Hepatocyte (in vitro differentiated cells): ENCODE results near the gene MVB12B. TPM values are rescaled to one million over a fixed set of nuclear protein-coding genes. Genes with fewer than 3 reads are reported as not detected.

Source experiments
- DNase-seq: peaks from one replicate; pipeline ENCODE4 v3.0.0-alpha.2; 2016; ENCODE audit warnings: low spot score
- H2AFZ ChIP-seq: fragments of 200-600 bp; sonication (generic); 2 replicates; pipeline ENCODE4 v1.6.0; 2016; ENCODE audit warnings: antibody characterized with exemption, mild to moderate bottlenecking
- H3K27ac ChIP-seq: fragments of 200-600 bp; sonication (generic); 2 replicates; pipeline ENCODE4 v1.5.1; 2016; ENCODE audit warnings: mild to moderate bottlenecking
- H3K27me3 ChIP-seq: fragments of 200-600 bp; sonication (generic); 2 replicates; pipeline ENCODE4 v1.6.1; 2016
- H3K36me3 ChIP-seq: fragments of 200-600 bp; sonication (generic); replicated peaks from 2 replicates; pipeline ENCODE4 v1.5.1; 2016; ENCODE audit warnings: low read depth; ENCODE audit not compliant: insufficient read depth
- H3K4me1 ChIP-seq: fragments of 200-600 bp; sonication (generic); 2 replicates; pipeline ENCODE4 v1.5.1; 2016; ENCODE audit warnings: mild to moderate bottlenecking, moderate library complexity; ENCODE audit not compliant: insufficient read depth
- H3K4me2 ChIP-seq: fragments of 200-600 bp; sonication (generic); 2 replicates; pipeline ENCODE4 v1.6.0; 2016
- H3K4me3 ChIP-seq: fragments of 200-600 bp; sonication (generic); 2 replicates; pipeline ENCODE4 v1.5.1; 2016; ENCODE audit warnings: mild to moderate bottlenecking
- H3K79me2 ChIP-seq: fragments of 200-600 bp; sonication (generic); 2 replicates; pipeline ENCODE4 v1.6.0; 2017; ENCODE audit warnings: mild to moderate bottlenecking
- H3K9me2 ChIP-seq: fragments of 200-600 bp; sonication (generic); replicated peaks from 2 replicates; pipeline ENCODE4 v1.6.0; 2017; ENCODE audit warnings: mild to moderate bottlenecking; ENCODE audit not compliant: insufficient read depth
- H3K9me3 ChIP-seq: fragments of 200-600 bp; sonication (generic); 2 replicates; pipeline ENCODE4 v1.5.1; 2016; ENCODE audit warnings: low read depth, mild to moderate bottlenecking
- H4K20me1 ChIP-seq: fragments of 200-600 bp; sonication (generic); 2 replicates; pipeline ENCODE4 v1.6.0; 2016; ENCODE audit warnings: mild to moderate bottlenecking; ENCODE audit not compliant: insufficient read depth, poor library complexity, severe bottlenecking
- EZH2 ChIP-seq: fragments of 200-600 bp; sonication (generic); IDR thresholded peaks from 2 replicates; pipeline ENCODE4 v1.6.1; 2016; ENCODE audit warnings: antibody characterized with exemption, mild to moderate bottlenecking, borderline replicate concordance
- EZH2phosphoT487 ChIP-seq: fragments of 200-600 bp; sonication (generic); IDR thresholded peaks from one replicate; pipeline ENCODE4 v1.6.1; 2018; ENCODE audit warnings: antibody characterized with exemption, mild to moderate bottlenecking, low read depth, moderate library complexity; ENCODE audit not compliant: unreplicated experiment, severe bottlenecking
- WGBS: methylation state at CpG from one replicate; pipeline ENCODE4 v1.1.6; 2016; ENCODE audit warnings: low lambda C conversion rate; ENCODE audit errors: missing lambda C conversion rate; 5-methylcytosine and 5-hydroxymethylcytosine counted together
- polyA plus RNA-seq: library from polyadenylated mRNA; unstranded; fragments of >200 nt; fragmentation: Nextera tagmentation; extraction: Ambion mirVana; gene quantifications from 2 replicates; pipeline ENCODE4 v1.2.1, GENCODE V29; 2016
- total RNA-seq: library from RNA; depleted of rRNA; stranded (reverse); fragments of >200 nt; gene quantifications from 2 replicates; pipeline ENCODE4 v1.2.3, GENCODE V29; 2014
- TF ChIP-seq, protein P1 (sequence below): fragments of 200-600 bp; sonication (generic); IDR thresholded peaks from 2 replicates; pipeline ENCODE4 v1.5.1; 2016; ENCODE audit warnings: antibody characterized with exemption, mild to moderate bottlenecking; ENCODE audit not compliant: poor library complexity

Gene MVB12B
- total and polyA plus RNA-seq, 2 experiments from 2014 or later: 11.8 to 12.1 TPM

DNA sequence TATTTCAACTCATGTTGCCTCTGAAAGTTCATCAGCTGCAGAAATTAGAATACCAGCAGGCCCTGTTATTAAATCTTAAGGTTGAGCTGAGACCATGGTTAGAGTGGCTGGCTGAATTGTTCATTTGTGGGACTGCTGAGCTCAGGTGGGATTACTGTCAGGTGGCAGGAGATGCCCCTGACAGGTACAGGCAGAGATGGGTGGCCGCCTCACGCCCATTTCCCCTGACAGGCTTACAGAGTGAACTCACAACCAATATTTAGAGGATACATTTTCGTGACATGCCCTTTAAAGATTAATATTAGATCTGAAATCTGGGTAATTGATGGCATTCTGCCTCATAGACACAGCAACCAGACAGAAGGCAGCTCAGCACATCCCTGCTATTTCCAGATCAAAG lies 136.0 kb downstream of the MVB12B start:
- no peak for DNase-seq
- Histone ChIP-seq H3K27ac (no peak overlapping the region), H3K27me3 (no peaks in the 10 kb centered on the region), H2AFZ (no peak overlapping the region), H4K20me1 (no peaks in the 10 kb centered on the region), H3K4me2 (no peak overlapping the region), H3K9me2 (no peaks in the 10 kb centered on the region), H3K4me1 (no peaks in the 10 kb centered on the region), H3K36me3 (no peaks in the 10 kb centered on the region), H3K79me2 (no peaks in the 10 kb centered on the region), H3K9me3 (no peaks in the 10 kb centered on the region), H3K4me3 (no peak overlapping the region)
- no peak for TF ChIP-seq EZH2
- TF ChIP-seq, protein P1, sequence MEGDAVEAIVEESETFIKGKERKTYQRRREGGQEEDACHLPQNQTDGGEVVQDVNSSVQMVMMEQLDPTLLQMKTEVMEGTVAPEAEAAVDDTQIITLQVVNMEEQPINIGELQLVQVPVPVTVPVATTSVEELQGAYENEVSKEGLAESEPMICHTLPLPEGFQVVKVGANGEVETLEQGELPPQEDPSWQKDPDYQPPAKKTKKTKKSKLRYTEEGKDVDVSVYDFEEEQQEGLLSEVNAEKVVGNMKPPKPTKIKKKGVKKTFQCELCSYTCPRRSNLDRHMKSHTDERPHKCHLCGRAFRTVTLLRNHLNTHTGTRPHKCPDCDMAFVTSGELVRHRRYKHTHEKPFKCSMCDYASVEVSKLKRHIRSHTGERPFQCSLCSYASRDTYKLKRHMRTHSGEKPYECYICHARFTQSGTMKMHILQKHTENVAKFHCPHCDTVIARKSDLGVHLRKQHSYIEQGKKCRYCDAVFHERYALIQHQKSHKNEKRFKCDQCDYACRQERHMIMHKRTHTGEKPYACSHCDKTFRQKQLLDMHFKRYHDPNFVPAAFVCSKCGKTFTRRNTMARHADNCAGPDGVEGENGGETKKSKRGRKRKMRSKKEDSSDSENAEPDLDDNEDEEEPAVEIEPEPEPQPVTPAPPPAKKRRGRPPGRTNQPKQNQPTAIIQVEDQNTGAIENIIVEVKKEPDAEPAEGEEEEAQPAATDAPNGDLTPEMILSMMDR: no peak
- TF ChIP-seq EZH2phosphoT487: no peak
- 92% methylated on average over 3 of the region's 3 CpGs for WGBS

DNA sequence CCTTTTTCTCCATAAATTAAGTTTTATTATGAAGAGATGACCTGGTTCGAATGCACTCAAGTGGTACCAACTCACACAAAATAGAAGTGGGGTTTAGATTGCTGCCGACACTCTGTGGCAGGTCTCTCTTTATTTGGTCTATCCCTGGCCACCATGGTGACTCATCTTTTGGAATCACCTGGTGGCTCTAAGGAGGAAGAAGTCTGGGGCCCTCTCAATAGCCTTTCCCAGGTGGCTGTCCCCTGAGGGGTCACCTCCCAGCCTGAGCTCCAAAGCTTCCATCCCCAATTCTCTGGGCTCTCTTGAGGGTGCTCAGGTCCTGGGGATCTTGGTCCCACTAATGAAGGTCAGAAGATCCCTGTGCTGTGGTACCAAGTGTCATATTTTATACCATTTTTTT lies 136.8 kb downstream of the MVB12B start:
- Histone ChIP-seq H3K79me2 (no peaks in the 10 kb centered on the region), H3K36me3 (no peaks in the 10 kb centered on the region), H3K4me1 (no peaks in the 10 kb centered on the region), H4K20me1 (no peaks in the 10 kb centered on the region), H3K4me3 (no peak overlapping the region), H3K27ac (no peak overlapping the region), H3K4me2 (no peak overlapping the region), H3K27me3 (no peaks in the 10 kb centered on the region), H3K9me3 (no peaks in the 10 kb centered on the region), H2AFZ (no peak overlapping the region), H3K9me2 (no peaks in the 10 kb centered on the region)
- WGBS: 96% methylated on average over 2 of the region's 2 CpGs
- TF ChIP-seq EZH2phosphoT487 (no peak), EZH2 (no peak)
- TF ChIP-seq, protein P1: no peak
- no peak for DNase-seq

DNA sequence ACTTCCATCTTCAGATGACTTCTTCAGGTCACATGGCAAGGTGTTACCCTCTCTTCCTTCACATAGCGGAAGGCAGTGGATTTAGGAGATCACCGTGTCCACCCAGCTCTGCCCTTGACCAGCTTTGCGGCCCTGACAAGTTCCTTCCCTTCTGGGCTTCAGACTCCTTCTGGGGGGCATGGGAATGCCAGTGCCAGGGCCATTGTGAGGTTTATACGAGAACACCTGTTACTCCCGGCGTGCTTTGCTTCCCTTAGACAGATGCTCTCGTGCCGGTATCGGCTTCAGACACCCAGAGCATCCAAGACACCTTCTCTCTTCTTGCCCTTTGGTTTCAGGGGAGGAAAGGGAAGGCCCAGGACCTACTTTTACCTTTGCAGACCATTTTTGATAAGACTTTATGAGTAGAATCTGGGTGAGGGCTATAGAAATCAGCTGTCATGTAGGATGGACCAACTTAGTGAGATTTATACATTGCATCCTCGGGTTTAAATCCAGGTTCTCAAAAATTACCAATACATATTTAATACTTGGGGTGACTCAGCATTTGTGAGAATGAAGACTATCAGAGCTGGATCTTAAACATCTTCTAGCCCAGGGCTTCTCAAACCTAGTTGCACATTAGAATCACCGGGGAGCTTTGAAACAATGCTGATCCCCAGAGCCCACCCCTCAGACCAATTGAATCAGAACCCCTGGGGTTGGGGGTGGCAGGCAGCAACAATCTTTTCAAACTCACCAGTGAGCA lies 138.2 kb downstream of the MVB12B start:
- TF ChIP-seq EZH2phosphoT487 (no peak), EZH2 (no peak)
- TF ChIP-seq, protein P1: no peak
- no peak overlapping the region for H2AFZ ChIP-seq
- 97% methylated on average over 11 of the region's 11 CpGs for WGBS
- H3K9me2 ChIP-seq: no peaks in the 10 kb centered on the region
- DNase-seq: no peak
- H3K4me3 ChIP-seq: no peak overlapping the region
- H3K27me3 ChIP-seq: no peaks in the 10 kb centered on the region
- H3K4me2 ChIP-seq: no peak overlapping the region
- no peaks in the 10 kb centered on the region for H4K20me1 ChIP-seq
- H3K4me1 ChIP-seq: no peaks in the 10 kb centered on the region
- no peaks in the 10 kb centered on the region for H3K9me3 ChIP-seq
- no peak overlapping the region for H3K27ac ChIP-seq
- no peaks in the 10 kb centered on the region for H3K36me3 ChIP-seq
- no peaks in the 10 kb centered on the region for H3K79me2 ChIP-seq
